KG1 (cell line): ENCODE results near the gene SVIP.

Source experiments
- DNase-seq: peaks from one replicate; lab custom pipeline; 2025; lab: John Stamatoyannopoulos, UW

Gene SVIP

GRCh38 chr11:22792497-22792896 lies 37.1 kb downstream of the SVIP start:
- no peak for DNase-seq

- peak; percentile 43 for DNase-seq
Measured at GRCh38 chr11:22787551-22788162, 41.9 kb downstream of the SVIP start.

- no peak for DNase-seq
Measured at GRCh38 chr11:22787055-22787454, 42.5 kb downstream of the SVIP start.

GRCh38 chr11:22786475-22786874 lies 43.1 kb downstream of the SVIP start:
- DNase-seq: no peak

- no peak for DNase-seq
Measured at GRCh38 chr11:22785251-22785650, 44.4 kb downstream of the SVIP start.

GRCh38 chr11:22780952-22781593 lies 48.5 kb downstream of the SVIP start:
- no peak for DNase-seq

GRCh38 chr11:22779850-22780249 lies 49.8 kb downstream of the SVIP start:
- no peak for DNase-seq

GRCh38 chr11:22778642-22779041 lies 51.0 kb downstream of the SVIP start:
- no peak for DNase-seq

- DNase-seq: no peak
Measured at GRCh38 chr11:22775248-22775647, 54.4 kb downstream of the SVIP start.

GRCh38 chr11:22774716-22775115 lies 54.9 kb downstream of the SVIP start:
- DNase-seq: no peak

- DNase-seq: no peak
Measured at GRCh38 chr11:22769081-22769480, 60.5 kb downstream of the SVIP start.
